ENCODE data around the gene APOLD1.

DNA sequence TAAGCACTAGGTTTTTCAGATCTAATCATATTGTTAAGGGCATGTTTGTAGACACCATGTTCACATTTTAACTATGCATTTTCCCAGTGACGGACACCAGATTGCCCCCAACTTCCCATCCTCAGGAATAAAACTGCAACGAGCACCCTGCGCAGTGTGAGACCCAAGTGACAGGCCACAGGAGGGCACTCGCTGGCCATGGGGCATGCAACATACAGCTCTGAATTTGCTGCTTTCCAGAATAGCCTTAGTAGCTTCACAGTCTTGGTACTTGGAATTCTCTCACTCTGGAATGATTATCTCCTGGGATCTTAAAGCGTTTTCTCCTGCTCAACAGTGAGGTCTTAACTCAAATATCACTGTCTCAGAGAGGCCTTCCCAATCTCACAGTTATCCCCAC is 26.7 kb downstream of the APOLD1 start:
- TF ChIP-seq, protein P1, sequence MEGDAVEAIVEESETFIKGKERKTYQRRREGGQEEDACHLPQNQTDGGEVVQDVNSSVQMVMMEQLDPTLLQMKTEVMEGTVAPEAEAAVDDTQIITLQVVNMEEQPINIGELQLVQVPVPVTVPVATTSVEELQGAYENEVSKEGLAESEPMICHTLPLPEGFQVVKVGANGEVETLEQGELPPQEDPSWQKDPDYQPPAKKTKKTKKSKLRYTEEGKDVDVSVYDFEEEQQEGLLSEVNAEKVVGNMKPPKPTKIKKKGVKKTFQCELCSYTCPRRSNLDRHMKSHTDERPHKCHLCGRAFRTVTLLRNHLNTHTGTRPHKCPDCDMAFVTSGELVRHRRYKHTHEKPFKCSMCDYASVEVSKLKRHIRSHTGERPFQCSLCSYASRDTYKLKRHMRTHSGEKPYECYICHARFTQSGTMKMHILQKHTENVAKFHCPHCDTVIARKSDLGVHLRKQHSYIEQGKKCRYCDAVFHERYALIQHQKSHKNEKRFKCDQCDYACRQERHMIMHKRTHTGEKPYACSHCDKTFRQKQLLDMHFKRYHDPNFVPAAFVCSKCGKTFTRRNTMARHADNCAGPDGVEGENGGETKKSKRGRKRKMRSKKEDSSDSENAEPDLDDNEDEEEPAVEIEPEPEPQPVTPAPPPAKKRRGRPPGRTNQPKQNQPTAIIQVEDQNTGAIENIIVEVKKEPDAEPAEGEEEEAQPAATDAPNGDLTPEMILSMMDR (IDR thresholded peaks at IDR 0.05) = no peak
- TF ChIP-seq POLR2A (IDR thresholded peaks at IDR 0.05) = no peak
